Stimulated activated CD8-positive, alpha-beta memory T cell treated with anti-CD3 and anti-CD28 coated beads, Interleukin-7, amount 100 ng/mL, for 1 hour (primary cell): ENCODE measurements around the gene ERBB4.

Source experiments
- DNase-seq, 2 donors: peaks; one replicate each; pipeline ENCODE4 v3.0.0-alpha.2; 2020; ENCODE audit warnings: low read depth in 2 of 2

ERBB4 gene

GRCh38 chr2:212083492-212083891 is 455.1 kb downstream of the ERBB4 start:
- DNase-seq: no peak

GRCh38 chr2:212078103-212078502 is 460.5 kb downstream of the ERBB4 start:
- DNase-seq: no peak

GRCh38 chr2:212076456-212076855 is 462.1 kb downstream of the ERBB4 start:
- no peak for DNase-seq

DNA sequence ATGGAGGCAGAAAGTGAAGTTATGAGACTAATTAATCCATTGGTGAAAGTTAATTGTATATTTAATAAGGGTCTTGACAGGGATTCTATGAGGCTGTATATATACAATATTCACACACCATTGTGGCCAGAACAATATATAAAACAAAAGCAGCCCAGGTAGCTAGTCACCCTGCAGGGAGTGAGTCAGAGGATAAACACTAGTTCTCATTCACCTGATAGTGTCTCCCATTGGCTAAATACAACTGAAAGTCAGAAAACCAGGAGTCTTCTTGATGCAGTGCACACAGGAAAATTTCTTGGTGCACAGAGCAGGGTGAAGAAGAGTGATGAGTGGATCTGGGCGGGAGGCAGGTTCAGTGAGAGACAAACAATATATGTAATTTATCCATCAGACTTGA is 465.2 kb downstream of the ERBB4 start:
- no peak for DNase-seq

- no peak for DNase-seq
Observed at GRCh38 chr2:212066546-212066945, 472.1 kb downstream of the ERBB4 start.

DNA sequence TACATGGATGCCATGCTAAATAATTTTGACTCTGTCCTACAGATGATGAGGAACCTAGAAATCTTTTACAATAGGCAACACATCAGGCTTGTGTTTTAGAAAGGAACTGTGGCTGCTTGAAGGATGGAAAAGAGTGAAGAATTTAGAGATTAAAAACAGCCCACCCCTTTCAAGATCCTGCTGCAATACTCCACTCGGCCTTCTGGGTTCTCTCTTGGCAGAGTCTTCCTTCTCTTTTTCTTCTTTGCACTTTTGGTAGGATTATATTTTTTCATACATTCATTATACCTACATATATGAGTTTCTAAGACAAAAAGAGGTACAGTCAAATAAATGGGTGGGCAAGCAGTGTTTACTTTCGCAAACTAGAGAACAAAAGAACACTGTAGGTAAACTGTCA is 474.3 kb downstream of the ERBB4 start:
- DNase-seq: no peak

DNA sequence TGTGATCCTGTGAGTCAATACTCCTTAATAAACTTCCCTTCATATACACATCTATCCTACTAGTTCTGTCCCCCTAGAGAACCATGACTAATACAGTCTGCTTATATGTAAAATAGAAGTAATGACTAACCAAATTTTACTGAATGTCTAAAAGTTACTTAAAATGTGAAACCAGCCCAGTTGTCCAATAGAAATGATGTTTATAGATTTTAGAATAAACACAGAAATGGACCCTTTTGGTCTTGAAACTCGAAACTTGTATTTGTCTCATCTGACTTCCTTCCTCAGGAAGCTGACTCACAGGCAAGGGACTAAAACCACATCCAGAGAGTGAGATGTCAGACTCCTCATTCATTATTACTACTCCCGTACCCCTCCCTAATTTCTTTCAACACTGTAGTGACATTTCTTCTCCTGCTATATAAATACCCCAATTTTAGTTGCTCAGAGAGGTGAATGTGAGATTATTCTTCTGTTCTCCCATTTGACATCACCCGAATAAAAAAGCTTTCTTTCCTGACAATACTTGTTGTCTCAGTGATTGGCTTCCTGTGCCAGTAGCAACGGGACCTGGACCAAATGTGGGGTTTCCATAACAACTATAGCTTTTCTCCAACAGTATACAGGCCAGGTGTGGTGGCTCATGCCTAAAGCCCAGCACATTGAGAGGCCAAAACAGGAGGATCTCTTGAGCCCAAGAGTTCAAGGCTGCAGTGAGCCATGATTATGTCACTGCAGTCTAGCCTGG is 486.0 kb downstream of the ERBB4 start:
- DNase-seq: no peak

- no peak for DNase-seq
Observed at GRCh38 chr2:212050871-212051270, 487.7 kb downstream of the ERBB4 start.

DNA sequence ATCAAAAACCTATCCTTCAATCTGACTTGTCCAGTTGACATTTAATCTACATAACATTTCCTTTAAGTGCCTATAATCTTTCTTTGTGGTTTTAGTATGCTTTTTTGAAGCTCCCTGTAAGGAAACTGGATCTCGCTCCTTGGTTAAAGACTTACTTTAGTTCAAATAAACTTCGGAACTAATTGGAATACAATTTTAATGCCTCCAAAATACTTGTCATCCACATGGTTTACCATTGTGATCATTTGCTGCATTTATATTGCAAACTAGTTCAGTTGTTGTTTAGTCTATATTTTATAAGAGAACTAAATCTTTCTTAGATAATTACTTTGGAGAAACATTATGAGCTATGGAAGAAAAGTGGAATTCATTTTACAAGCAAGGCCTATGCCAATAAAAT is 496.0 kb downstream of the ERBB4 start:
- no peak for DNase-seq

- no peak for DNase-seq
Observed at GRCh38 chr2:212037062-212037461, 501.5 kb downstream of the ERBB4 start.

GRCh38 chr2:212034841-212035585 is 503.6 kb downstream of the ERBB4 start:
- DNase-seq: no peak

GRCh38 chr2:212033888-212034287 is 504.7 kb downstream of the ERBB4 start:
- no peak for DNase-seq

- no peak for DNase-seq
Observed at GRCh38 chr2:212032536-212033219, 505.9 kb downstream of the ERBB4 start.

GRCh38 chr2:212032032-212032431 is 506.6 kb downstream of the ERBB4 start:
- no peak for DNase-seq

- DNase-seq: no peak
Observed at GRCh38 chr2:212030709-212031108, 507.9 kb downstream of the ERBB4 start.

- no peak for DNase-seq
Observed at GRCh38 chr2:212028798-212029394, 509.7 kb downstream of the ERBB4 start.

- no peak for DNase-seq
Observed at GRCh38 chr2:212027681-212028628, 510.6 kb downstream of the ERBB4 start.

DNA sequence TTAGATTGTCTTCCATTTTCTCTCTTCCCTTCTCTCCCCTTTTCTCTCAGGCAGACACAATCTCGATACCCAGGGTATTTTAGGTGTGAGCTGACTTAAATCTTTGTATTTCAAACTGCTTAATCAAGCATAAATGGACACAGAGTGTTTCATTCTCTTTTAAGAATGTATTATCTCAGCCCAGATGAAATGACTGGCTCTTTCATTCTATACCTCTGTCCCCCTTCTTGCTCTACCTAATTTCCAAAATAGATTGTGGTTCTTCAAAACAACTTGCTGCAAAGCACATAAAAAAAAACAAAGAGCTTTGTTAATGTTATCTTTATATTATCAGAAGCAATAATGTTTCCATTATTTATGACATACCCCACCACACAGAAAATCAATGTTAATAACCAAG is 514.6 kb downstream of the ERBB4 start:
- DNase-seq: no peak

DNA sequence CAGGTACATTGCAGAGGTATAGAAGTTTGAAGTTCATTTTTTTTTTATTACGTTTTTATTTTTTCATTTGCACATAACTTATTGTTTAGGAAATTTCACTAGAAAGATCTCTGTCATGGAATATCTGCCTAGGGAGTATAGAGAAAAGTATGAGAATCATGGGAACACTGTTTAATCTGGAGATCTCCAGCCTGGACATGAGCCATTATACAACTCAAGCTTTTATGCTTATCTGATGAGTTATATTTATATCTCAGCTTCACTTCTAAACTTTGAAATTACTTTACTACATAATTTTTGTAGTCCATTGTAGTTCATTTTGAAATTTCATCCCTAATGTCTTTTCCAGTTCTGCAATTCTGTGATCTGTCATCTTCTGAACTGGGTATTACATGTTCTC is 515.6 kb downstream of the ERBB4 start:
- no peak for DNase-seq

DNA sequence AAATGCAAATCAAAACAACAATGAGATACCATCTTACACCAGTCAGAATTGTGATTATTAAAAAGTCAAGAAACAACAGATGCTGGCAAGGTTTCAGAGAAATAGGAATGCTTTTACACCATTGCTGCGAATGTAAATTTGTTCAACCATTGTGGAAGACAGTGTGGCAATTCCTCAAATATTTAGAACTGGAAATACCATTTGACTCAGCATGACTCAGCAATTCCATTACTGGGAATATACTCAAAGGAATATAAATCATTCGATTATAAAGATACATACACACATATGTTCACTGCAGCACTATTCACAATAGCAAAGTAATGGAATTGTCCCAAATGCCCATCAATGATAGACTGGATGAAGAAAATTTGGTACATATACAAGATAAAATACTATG is 516.7 kb downstream of the ERBB4 start:
- DNase-seq: no peak

GRCh38 chr2:212015588-212015987 is 523.0 kb downstream of the ERBB4 start:
- no peak for DNase-seq
